ENCODE results near the gene NME9. TPM values are rescaled to one million over a fixed set of nuclear protein-coding genes. Genes with fewer than 3 reads are reported as not detected.

NME9 gene
- total RNA-seq, 1 experiment from 2014 or later: 0.35 TPM

DNA sequence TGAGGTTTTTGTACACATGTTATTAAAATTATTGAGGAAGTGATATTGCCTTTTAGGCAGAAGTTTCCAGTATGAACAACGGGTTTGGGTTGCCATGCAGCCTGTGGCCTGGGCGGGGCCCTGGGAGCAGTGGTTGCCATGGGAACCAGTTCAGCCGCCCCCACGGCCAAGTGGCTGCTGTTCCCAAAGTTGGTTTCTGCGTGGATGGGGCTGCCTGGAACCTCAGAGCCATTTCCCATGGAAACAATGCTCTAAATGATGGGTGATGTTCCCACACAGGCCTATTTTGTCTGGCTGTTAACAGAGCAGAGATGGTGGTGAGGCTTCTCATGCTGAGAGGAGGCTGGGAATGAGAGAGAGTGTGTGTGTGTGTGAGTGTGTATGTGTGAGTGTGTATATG lies 38.3 kb upstream of the NME9 start:
- DNase-seq: no peak
- Histone ChIP-seq H3K36me3 (replicated peaks; ENCODE audit: control insufficient read depth, insufficient read depth, low read length) (no peaks in the 10 kb centered on the region), H3K4me3 (ENCODE audit: insufficient read depth, low read depth, low read length) (no peak overlapping the region), H3K27me3 (ENCODE audit: control insufficient read depth, insufficient read depth, low read length) (no peaks in the 10 kb centered on the region)

DNA sequence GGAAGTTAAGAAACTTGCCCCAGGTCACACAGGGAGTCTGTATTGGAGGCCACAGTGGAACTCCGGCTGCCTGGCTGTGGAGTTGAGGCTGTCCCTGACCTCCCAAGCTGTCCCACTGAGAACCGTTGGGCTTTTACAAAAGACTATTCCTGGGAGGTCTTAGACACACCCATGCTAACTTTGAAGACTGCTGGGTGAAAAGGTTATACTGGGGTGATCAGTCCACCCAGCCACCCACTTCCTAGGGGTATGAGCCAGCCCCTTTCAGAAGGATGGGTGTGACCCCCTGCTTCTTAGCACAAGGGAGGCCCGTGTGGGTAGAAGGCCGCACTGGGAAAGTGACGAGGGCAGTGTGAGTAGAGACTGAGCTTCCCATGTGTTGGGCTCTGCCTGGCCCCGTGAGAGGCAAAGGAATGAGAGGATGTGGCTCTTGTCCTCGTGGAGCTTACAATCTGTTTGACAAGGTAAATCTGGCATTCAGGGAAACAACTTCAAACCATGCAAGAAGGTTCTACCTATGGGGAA lies 37.7 kb upstream of the NME9 start:
- H3K4me3 ChIP-seq (ENCODE audit: insufficient read depth, low read depth, low read length): no peak overlapping the region
- DNase-seq: no peak
- H3K27me3 ChIP-seq (ENCODE audit: control insufficient read depth, insufficient read depth, low read length): no peaks in the 10 kb centered on the region
- H3K36me3 ChIP-seq (replicated peaks; ENCODE audit: control insufficient read depth, insufficient read depth, low read length): no peaks in the 10 kb centered on the region

DNA sequence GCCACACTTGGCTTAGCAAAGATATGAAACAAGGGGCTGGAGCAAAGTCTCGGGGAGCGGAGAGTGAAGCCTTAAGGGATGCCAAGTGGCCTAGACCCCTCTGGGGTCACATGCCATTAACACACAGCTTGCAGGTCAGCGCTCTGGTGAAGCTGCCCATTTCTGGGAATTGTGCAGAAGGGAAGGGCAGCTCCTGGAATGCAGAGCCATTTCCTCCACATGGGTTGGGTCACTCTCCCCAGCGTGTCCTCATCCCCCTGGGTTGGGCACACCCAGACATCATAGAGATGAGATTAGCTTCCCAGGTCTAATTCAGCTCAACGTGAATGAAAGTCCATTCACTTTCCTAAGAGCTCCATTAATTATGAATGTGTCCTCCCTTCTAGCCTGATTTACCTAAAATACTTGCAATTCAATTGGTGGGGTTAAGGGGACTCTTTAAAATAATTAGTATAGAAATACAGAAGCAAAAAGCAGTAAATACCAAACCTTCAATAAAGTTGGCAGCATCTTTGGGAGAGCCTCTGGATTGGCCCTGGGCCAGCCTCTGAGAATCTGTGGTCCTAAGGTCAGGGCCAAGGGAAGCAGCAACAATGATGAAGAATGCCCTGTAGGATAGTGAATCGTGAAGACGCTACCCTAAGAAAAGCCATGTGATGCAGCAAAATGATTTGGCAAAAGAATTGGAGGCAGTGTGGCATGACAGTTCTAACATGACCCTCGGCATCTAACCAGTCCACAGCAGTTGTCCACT lies 36.5 kb upstream of the NME9 start:
- DNase-seq: no peak
- Histone ChIP-seq H3K27me3 (ENCODE audit: control insufficient read depth, insufficient read depth, low read length) (no peaks in the 10 kb centered on the region), H3K36me3 (replicated peaks; ENCODE audit: control insufficient read depth, insufficient read depth, low read length) (no peaks in the 10 kb centered on the region), H3K4me3 (ENCODE audit: insufficient read depth, low read depth, low read length) (no peak overlapping the region)

GRCh38 chr3:138365253-138365555 lies 35.6 kb upstream of the NME9 start:
- peak; percentile 11 for DNase-seq
- H3K4me3 ChIP-seq (ENCODE audit: insufficient read depth, low read depth, low read length): no peak overlapping the region
- H3K36me3 ChIP-seq (replicated peaks; ENCODE audit: control insufficient read depth, insufficient read depth, low read length): no peaks in the 10 kb centered on the region
- no peaks in the 10 kb centered on the region for H3K27me3 ChIP-seq (ENCODE audit: control insufficient read depth, insufficient read depth, low read length)

- H3K27me3 ChIP-seq (ENCODE audit: control insufficient read depth, insufficient read depth, low read length): no peaks in the 10 kb centered on the region
- H3K36me3 ChIP-seq (replicated peaks; ENCODE audit: control insufficient read depth, insufficient read depth, low read length): no peaks in the 10 kb centered on the region
- no peak overlapping the region for H3K4me3 ChIP-seq (ENCODE audit: insufficient read depth, low read depth, low read length)
- DNase-seq: peak; percentile 11
Measured at GRCh38 chr3:138364356-138365252, 35.0 kb upstream of the NME9 start.

DNA sequence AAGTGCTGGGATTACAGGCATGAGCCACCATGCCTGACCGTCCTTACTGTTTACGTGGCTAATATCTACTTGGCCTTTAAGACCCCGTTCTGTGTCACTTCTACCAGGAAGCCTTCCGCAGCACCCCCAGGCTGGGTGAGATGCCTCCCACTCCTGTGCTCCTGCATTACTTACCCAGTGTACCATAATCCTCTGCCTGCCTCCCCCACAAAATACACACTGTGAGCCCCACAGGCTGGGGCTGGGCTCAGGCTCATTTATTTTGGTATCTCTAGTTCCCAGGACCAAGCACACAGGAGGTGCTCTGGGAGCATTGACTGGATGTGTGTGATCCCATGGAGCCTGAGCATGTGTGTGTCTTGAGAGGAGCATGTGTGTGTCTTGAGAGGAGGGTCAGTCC lies 33.7 kb upstream of the NME9 start:
- H3K27me3 ChIP-seq (ENCODE audit: control insufficient read depth, insufficient read depth, low read length): no peaks in the 10 kb centered on the region
- H3K4me3 ChIP-seq (ENCODE audit: insufficient read depth, low read depth, low read length): no peak overlapping the region
- H3K36me3 ChIP-seq (replicated peaks; ENCODE audit: control insufficient read depth, insufficient read depth, low read length): no peaks in the 10 kb centered on the region
- DNase-seq: no peak

GRCh38 chr3:138362538-138362937 lies 32.9 kb upstream of the NME9 start:
- no peak for DNase-seq
- Histone ChIP-seq H3K27me3 (ENCODE audit: control insufficient read depth, insufficient read depth, low read length) (no peaks in the 10 kb centered on the region), H3K36me3 (replicated peaks; ENCODE audit: control insufficient read depth, insufficient read depth, low read length) (no peaks in the 10 kb centered on the region), H3K4me3 (ENCODE audit: insufficient read depth, low read depth, low read length) (no peak overlapping the region)

- Histone ChIP-seq H3K4me3 (ENCODE audit: insufficient read depth, low read depth, low read length) (no peak overlapping the region), H3K36me3 (replicated peaks; ENCODE audit: control insufficient read depth, insufficient read depth, low read length) (no peaks in the 10 kb centered on the region), H3K27me3 (ENCODE audit: control insufficient read depth, insufficient read depth, low read length) (no peaks in the 10 kb centered on the region)
- DNase-seq: no peak
Measured at GRCh38 chr3:138361561-138361971, 31.9 kb upstream of the NME9 start.

GRCh38 chr3:138360869-138361525 lies 31.3 kb upstream of the NME9 start:
- Histone ChIP-seq H3K4me3 (ENCODE audit: insufficient read depth, low read depth, low read length) (no peak overlapping the region), H3K36me3 (replicated peaks; ENCODE audit: control insufficient read depth, insufficient read depth, low read length) (no peaks in the 10 kb centered on the region), H3K27me3 (ENCODE audit: control insufficient read depth, insufficient read depth, low read length) (no peaks in the 10 kb centered on the region)
- DNase-seq: no peak

DNA sequence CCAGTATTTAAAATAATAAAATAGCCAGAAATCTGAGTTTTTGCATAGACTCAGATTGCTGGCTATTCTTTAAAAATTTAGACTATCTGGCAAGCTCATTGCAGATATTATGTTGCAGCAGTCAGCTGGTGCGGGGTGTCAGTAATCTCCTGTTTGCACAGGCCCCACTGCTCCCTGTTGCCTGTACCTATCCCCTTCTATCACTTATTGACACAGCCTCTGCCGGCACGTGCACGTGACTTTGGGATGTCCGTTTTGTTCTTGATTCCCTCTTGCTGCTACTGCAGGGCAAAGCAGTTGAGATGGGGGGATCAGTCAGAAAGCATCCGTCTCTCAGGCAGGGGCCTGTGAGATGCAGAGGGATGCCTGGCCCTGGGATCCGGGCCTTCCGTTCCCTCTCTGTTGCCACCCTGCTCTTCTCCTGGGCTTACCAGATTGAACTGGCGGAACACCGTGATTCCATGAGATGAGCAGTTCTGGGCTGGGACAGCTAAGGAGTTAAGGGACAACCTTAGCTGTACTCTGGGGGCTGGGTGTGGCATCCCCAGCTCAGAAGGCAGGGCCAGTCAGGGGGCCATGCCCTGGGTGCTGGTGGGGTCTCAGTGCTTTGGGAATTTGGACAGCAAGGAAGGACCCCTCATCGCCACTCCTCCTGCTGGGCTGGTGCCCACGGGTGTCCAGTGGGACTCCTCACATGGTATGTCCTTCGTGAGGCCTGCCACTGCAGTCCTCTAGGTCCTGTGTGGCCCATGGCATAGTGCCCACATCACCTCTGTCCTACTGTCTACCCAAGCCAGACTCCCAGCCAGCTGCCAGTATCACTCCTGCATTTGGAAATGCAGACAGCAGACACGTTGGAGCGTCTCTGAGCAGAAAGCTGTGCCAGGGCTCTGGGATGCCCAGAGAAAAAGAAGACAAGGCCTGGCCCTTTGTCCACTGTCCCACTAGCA lies 30.5 kb upstream of the NME9 start:
- Histone ChIP-seq H3K4me3 (ENCODE audit: insufficient read depth, low read depth, low read length) (no peak overlapping the region), H3K27me3 (ENCODE audit: control insufficient read depth, insufficient read depth, low read length) (no peaks in the 10 kb centered on the region), H3K36me3 (replicated peaks; ENCODE audit: control insufficient read depth, insufficient read depth, low read length) (no peaks in the 10 kb centered on the region)
- DNase-seq: no peak

- no peak for DNase-seq
- no peaks in the 10 kb centered on the region for H3K27me3 ChIP-seq (ENCODE audit: control insufficient read depth, insufficient read depth, low read length)
- H3K36me3 ChIP-seq (replicated peaks; ENCODE audit: control insufficient read depth, insufficient read depth, low read length): no peaks in the 10 kb centered on the region
- H3K4me3 ChIP-seq (ENCODE audit: insufficient read depth, low read depth, low read length): no peak overlapping the region
Measured at GRCh38 chr3:138359148-138359918, 29.7 kb upstream of the NME9 start.

GRCh38 chr3:138356730-138357405 lies 27.2 kb upstream of the NME9 start:
- no peaks in the 10 kb centered on the region for H3K36me3 ChIP-seq (replicated peaks; ENCODE audit: control insufficient read depth, insufficient read depth, low read length)
- no peak overlapping the region for H3K4me3 ChIP-seq (ENCODE audit: insufficient read depth, low read depth, low read length)
- no peak for DNase-seq
- no peaks in the 10 kb centered on the region for H3K27me3 ChIP-seq (ENCODE audit: control insufficient read depth, insufficient read depth, low read length)

DNA sequence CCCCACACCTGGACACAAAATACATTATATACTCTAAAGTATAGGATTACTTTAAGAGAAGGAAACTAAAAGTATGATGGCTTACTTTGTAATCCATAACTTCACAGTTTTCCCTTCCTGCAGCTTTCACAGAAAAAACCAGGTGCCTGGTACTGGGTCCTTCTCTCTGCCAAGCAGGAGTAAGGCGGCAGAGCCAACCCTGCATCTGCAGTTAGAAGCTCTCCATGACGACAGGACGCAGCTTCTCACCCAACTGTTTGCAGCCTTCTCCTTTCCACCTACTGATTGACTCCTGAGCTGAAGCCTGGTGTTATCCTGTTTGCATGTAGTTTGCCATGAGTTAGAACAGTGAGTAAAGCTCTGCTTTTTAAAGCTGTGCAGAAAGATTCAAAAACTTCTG lies 25.4 kb upstream of the NME9 start:
- Histone ChIP-seq H3K4me3 (ENCODE audit: insufficient read depth, low read depth, low read length) (no peak overlapping the region), H3K27me3 (ENCODE audit: control insufficient read depth, insufficient read depth, low read length) (no peaks in the 10 kb centered on the region), H3K36me3 (replicated peaks; ENCODE audit: control insufficient read depth, insufficient read depth, low read length) (no peaks in the 10 kb centered on the region)
- no peak for DNase-seq
